T-helper 1 cell treated with Interleukin-12 subunit alpha and Interleukin-12 subunit beta and Interleukin-4 antibody, amounts not matched to agents 30 μg/mL and 1 μg/mL, for 36 hours (primary cell): ENCODE data around the gene EIF4E1B.

Source experiments
- H3K27ac Mint-ChIP-seq: one replicate; pipeline ENCODE4 v1.8.0; 2021; ENCODE audit warnings: mild to moderate bottlenecking, mixed read lengths
- H3K27me3 Mint-ChIP-seq: one replicate; pipeline ENCODE4 v1.8.0; 2021; ENCODE audit warnings: low read depth, mixed read lengths
- H3K36me3 Mint-ChIP-seq: one replicate; pipeline ENCODE4 v1.8.0; 2021; ENCODE audit warnings: low read depth, mixed read lengths
- H3K4me1 Mint-ChIP-seq: one replicate; pipeline ENCODE4 v1.8.0; 2021; ENCODE audit warnings: low read depth, mixed read lengths
- H3K4me3 Mint-ChIP-seq: one replicate; pipeline ENCODE4 v1.8.0; 2021; ENCODE audit warnings: mild to moderate bottlenecking, moderate library complexity, mixed read lengths
- H3K9me3 Mint-ChIP-seq: one replicate; pipeline ENCODE4 v1.8.0; 2021; ENCODE audit warnings: mixed read lengths

The EIF4E1B gene

GRCh38 chr5:176628406-176629228 lies 1.9 kb upstream of the EIF4E1B start:
- H3K4me3 Mint-ChIP-seq: no peak overlapping the region
- peaks cover 84% of the 10 kb centered on the region for H3K27me3 Mint-ChIP-seq
- no peaks in the 10 kb centered on the region for H3K36me3 Mint-ChIP-seq
- H3K27ac Mint-ChIP-seq: peak overlapping the region; percentile 31
- H3K4me1 Mint-ChIP-seq: peaks cover 9% of the 10 kb centered on the region
- H3K9me3 Mint-ChIP-seq: no peaks in the 10 kb centered on the region

DNA sequence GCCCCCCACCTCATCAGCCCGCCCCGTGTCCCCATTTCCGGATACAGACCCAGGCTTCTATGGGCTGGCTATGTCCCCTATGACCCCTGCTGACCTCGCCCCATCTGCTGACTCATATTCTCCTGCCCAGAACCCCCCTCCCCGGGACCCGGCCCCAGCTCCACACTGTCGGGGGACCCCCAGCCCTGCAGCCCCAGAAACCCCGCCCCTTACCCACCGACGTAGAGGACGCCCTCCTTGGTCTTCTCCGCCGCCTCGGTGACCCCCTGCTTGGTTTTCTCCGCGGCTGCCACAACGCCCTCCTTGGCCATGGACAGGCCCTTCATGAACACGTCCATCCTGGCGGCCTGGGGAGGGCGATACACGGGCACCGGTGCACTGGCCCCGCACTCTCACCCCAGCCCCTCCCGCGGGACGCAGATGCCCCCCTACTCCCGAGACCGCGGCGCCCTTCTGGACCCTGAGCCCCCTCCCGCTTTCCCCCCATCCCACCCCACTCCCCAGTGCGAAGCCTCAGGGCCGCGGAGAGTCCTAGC lies 1.1 kb upstream of the EIF4E1B start:
- Mint-ChIP-seq H3K4me3 (no peak overlapping the region), H3K9me3 (no peaks in the 10 kb centered on the region), H3K4me1 (peaks cover 11% of the 10 kb centered on the region), H3K27me3 (peaks cover 83% of the 10 kb centered on the region), H3K36me3 (no peaks in the 10 kb centered on the region), H3K27ac (no peak overlapping the region)

DNA sequence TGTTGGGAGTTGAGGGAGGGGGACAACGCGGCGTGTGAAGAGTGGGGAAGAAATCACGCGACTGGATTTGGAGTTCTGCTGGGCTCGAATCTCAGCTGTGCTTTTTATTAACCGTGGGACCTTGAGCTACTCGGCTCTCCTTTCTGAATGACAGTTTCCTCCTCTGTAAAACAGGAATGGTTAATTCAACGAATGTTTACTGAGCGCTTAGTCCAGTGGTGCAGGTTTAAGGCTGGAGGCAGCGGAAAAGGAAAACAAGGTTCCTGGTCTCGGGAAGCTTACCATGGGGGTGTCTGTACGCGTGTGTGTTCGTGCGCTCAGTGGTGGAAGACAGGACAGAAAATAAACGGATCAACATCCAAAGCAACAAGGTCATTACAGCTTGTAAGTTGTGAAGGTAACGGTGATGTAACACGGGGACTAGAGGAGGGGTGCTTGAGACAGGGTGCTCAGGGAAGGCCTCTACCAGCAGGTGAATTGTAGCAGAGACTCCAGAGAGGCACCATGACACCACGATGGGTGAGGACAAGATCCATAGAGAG lies 277 bp downstream of the EIF4E1B start:
- H3K4me3 Mint-ChIP-seq: peak overlapping the region; percentile 2
- H3K36me3 Mint-ChIP-seq: no peaks in the 10 kb centered on the region
- peaks cover 89% of the 10 kb centered on the region for H3K27me3 Mint-ChIP-seq
- H3K27ac Mint-ChIP-seq: no peak overlapping the region
- H3K9me3 Mint-ChIP-seq: no peaks in the 10 kb centered on the region
- peaks cover 11% of the 10 kb centered on the region for H3K4me1 Mint-ChIP-seq

GRCh38 chr5:176631383-176632200 lies 1.1 kb downstream of the EIF4E1B start:
- H3K4me3 Mint-ChIP-seq: no peak overlapping the region
- H3K36me3 Mint-ChIP-seq: no peaks in the 10 kb centered on the region
- peaks cover 11% of the 10 kb centered on the region for H3K4me1 Mint-ChIP-seq
- H3K27me3 Mint-ChIP-seq: peaks cover 91% of the 10 kb centered on the region
- H3K27ac Mint-ChIP-seq: no peak overlapping the region
- H3K9me3 Mint-ChIP-seq: no peaks in the 10 kb centered on the region

- H3K27me3 Mint-ChIP-seq: peaks cover 88% of the 10 kb centered on the region
- no peak overlapping the region for H3K4me3 Mint-ChIP-seq
- H3K9me3 Mint-ChIP-seq: no peaks in the 10 kb centered on the region
- no peak overlapping the region for H3K27ac Mint-ChIP-seq
- no peaks in the 10 kb centered on the region for H3K36me3 Mint-ChIP-seq
- H3K4me1 Mint-ChIP-seq: peaks cover 11% of the 10 kb centered on the region
Measured at GRCh38 chr5:176632745-176633144, 2.3 kb downstream of the EIF4E1B start.

GRCh38 chr5:176633598-176633997 lies 3.1 kb downstream of the EIF4E1B start:
- H3K4me1 Mint-ChIP-seq: peaks cover 9% of the 10 kb centered on the region
- no peaks in the 10 kb centered on the region for H3K9me3 Mint-ChIP-seq
- H3K27ac Mint-ChIP-seq: no peak overlapping the region
- H3K27me3 Mint-ChIP-seq: peaks cover 80% of the 10 kb centered on the region
- H3K4me3 Mint-ChIP-seq: no peak overlapping the region
- H3K36me3 Mint-ChIP-seq: no peaks in the 10 kb centered on the region

- H3K9me3 Mint-ChIP-seq: no peaks in the 10 kb centered on the region
- H3K36me3 Mint-ChIP-seq: no peaks in the 10 kb centered on the region
- H3K4me1 Mint-ChIP-seq: peaks cover 3% of the 10 kb centered on the region
- H3K4me3 Mint-ChIP-seq: no peak overlapping the region
- H3K27me3 Mint-ChIP-seq: peaks cover 56% of the 10 kb centered on the region
- H3K27ac Mint-ChIP-seq: no peak overlapping the region
Measured at GRCh38 chr5:176636426-176636825, 6.0 kb downstream of the EIF4E1B start.

DNA sequence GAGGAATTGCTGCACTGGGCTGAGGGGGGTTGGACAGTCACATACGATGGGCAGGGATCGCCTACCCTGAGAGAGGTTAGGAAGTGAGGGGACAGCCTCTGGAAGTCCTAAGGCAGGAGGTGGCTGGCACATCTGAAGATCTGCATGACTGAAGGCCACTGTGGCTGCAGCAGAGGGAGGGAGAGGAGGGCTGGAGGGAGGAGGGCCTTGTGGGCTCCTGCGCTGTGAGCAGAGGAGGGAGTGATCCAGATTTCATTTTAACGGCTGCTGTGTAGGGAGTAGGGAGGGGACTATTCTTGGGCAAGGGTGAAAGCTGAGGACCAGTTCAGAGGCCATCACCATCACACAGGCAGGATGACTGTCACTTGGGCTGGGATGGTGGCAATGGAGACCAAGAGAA lies 7.1 kb downstream of the EIF4E1B start:
- Mint-ChIP-seq H3K4me1 (peaks cover 3% of the 10 kb centered on the region), H3K36me3 (no peaks in the 10 kb centered on the region), H3K27ac (no peak overlapping the region), H3K27me3 (peaks cover 45% of the 10 kb centered on the region), H3K9me3 (no peaks in the 10 kb centered on the region), H3K4me3 (no peak overlapping the region)

DNA sequence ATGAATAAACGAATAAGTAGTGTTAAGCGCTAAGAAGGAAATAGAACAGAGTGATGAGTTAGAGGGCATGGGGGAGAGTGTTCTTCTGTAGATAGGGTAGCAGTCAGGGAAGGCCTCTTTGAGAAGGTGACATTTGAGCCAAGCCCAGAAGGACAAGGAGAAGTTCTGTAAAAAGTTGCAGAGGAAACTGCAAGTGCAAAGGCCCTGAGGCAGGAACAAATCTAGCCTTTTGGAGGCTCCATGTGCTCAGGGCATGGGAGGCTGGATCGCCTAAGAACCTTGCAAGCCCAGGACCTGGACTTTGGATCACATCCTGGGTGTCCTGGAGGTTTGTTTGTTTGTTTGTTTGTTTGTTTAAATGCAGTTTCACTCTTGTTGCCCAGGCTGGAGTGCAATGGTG lies 8.0 kb downstream of the EIF4E1B start:
- Mint-ChIP-seq H3K36me3 (no peaks in the 10 kb centered on the region), H3K4me3 (no peak overlapping the region), H3K27ac (no peak overlapping the region), H3K9me3 (no peaks in the 10 kb centered on the region), H3K4me1 (peaks cover 3% of the 10 kb centered on the region), H3K27me3 (peaks cover 36% of the 10 kb centered on the region)

- no peak overlapping the region for H3K4me3 Mint-ChIP-seq
- H3K36me3 Mint-ChIP-seq: no peaks in the 10 kb centered on the region
Measured at GRCh38 chr5:176639208-176639607, 8.7 kb downstream of the EIF4E1B start.

GRCh38 chr5:176639981-176640380 lies 9.5 kb downstream of the EIF4E1B start:
- H3K4me3 Mint-ChIP-seq: no peak overlapping the region

More at GRCh38 chr5:176639208-176639607, 8.7 kb downstream of the EIF4E1B start:
- Mint-ChIP-seq H3K9me3 (no peaks in the 10 kb centered on the region), H3K27me3 (peaks cover 28% of the 10 kb centered on the region), H3K27ac (no peak overlapping the region), H3K4me1 (no peaks in the 10 kb centered on the region)

GRCh38 chr5:176640616-176641015 lies 10.1 kb downstream of the EIF4E1B start:
- H3K4me1 Mint-ChIP-seq: no peaks in the 10 kb centered on the region
- H3K4me3 Mint-ChIP-seq: no peak overlapping the region
- H3K9me3 Mint-ChIP-seq: no peaks in the 10 kb centered on the region
- no peak overlapping the region for H3K27ac Mint-ChIP-seq
- peaks cover 17% of the 10 kb centered on the region for H3K27me3 Mint-ChIP-seq
- H3K36me3 Mint-ChIP-seq: no peaks in the 10 kb centered on the region

More at GRCh38 chr5:176639981-176640380, 9.5 kb downstream of the EIF4E1B start:
- Mint-ChIP-seq H3K36me3 (no peaks in the 10 kb centered on the region), H3K27me3 (peaks cover 23% of the 10 kb centered on the region), H3K27ac (no peak overlapping the region), H3K9me3 (no peaks in the 10 kb centered on the region), H3K4me1 (no peaks in the 10 kb centered on the region)

DNA sequence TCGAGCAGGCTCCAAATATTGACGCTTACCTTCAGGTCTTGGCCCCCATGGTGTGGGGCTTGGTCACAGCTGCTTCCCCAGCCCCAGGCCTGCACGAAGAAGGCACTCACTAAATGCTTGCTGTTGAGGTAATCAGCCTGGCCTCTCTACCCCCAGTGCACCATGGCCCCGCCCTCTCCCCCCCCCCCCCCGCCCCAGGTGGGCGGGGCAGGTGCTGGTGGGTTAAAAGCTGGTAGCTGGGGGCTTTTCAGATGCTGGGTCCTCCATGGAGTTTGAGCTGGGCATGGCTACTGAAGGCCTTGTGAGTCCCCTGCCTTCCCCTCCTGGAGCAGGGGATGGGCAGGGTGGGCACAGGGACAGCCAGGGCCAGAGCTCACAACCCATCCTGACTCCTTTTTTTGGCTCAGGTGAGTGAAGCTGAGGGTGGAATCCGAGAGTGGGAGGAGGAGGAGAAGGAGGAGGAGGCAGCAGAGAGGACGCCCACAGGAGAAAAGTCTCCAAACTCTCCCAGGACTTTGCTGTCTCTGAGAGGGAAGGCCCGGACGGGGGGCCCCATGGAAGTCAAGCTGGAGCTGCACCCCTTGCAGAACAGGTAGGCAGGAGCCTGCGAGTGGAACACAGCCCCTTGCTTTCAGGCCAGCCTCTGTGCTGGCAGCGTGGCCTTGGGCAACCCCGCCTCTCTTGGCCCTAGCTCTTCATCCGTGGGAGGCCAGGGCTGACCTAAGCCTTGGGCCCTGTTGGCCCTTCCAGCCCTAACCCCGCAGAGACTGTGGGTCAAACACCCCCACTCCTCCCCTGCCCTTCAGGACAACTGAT lies 12.4 kb downstream of the EIF4E1B start:
- H3K9me3 Mint-ChIP-seq: no peaks in the 10 kb centered on the region
- H3K4me3 Mint-ChIP-seq: no peak overlapping the region
- H3K36me3 Mint-ChIP-seq: no peaks in the 10 kb centered on the region
- no peak overlapping the region for H3K27ac Mint-ChIP-seq
- no peaks in the 10 kb centered on the region for H3K27me3 Mint-ChIP-seq
- peaks cover 11% of the 10 kb centered on the region for H3K4me1 Mint-ChIP-seq
